ENCODE measurements around the gene ATP1B1.

- TF ChIP-seq POLR2A (IDR thresholded peaks at IDR 0.05) (no peak), CTCF (IDR thresholded peaks at IDR 0.05) (no peak)
These were observed 26.2 kb downstream of the ATP1B1 start for GRCh38 chr1:169132512-169133227.

All from heart left ventricle (tissue), 13 donors.